Measurements from ENCODE around the gene ANTXRL. TPM values are rescaled to one million over a fixed set of nuclear protein-coding genes. Genes with fewer than 3 reads are reported as not detected.
"Not testable (repeated sequence)": the region's sequence is repeated elsewhere in the genome, so short reads cannot be mapped to it uniquely, and the experiment has no call there.

Gene ANTXRL
- total RNA-seq, 4 donors from 2014 or later: not detected

GRCh38 chr10:46248651-46249146 is 38.1 kb upstream of the ANTXRL start:
- no peaks in the 10 kb centered on the region for H3K9me3 ChIP-seq
- no peak for TF ChIP-seq POLR2A (IDR thresholded peaks at IDR 0.05)
- TF ChIP-seq EP300 (IDR thresholded peaks at IDR 0.05): no peak
- TF ChIP-seq CTCF (IDR thresholded peaks at IDR 0.05): no peak
- WGBS, 2 donors: 59 to 63% methylated on average over 9 of the region's 10 CpGs
- no peak overlapping the region for H3K27ac ChIP-seq
- H3K27me3 ChIP-seq: no peaks in the 10 kb centered on the region
- no peaks in the 10 kb centered on the region for H3K4me1 ChIP-seq
- no peaks in the 10 kb centered on the region for H3K36me3 ChIP-seq
- H3K4me3 ChIP-seq: no peak overlapping the region
- no peak for DNase-seq (ENCODE audit: low spot score in 2 of 2)

DNA sequence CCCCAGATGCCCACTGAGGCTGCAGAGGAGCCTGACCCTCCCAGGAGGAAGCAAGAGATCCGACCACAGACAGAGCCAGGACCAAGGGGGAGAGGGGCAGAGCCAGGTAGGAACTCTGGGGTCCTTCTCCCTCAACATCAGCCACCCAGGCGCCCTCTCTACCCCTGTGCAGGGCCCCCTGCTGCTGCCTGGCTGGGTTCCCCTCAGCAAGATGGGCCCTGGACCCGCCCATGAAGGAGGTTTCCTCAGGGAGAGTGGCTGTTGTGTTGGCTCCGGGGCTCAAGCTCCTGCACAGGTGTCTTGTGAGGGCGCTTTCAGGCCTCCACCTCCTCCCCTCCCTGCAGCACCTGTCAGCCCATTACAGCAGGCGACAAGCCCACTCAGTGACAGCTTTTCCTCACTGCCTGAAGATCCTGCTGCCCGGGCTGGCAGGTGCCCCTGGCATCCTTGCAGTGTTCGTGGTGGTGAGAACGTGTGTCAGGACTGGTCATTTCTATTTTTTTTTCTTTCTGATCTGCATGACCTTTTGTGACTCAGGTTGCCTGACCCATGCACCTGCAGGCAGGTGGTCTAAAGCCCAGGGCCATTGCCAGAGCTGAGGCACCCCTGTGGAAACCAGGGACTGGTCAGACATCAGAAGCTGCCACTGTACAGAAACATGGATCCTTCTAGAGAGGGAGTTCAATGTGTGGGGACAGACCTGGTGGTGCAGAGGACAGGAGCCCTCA is 37.0 kb upstream of the ANTXRL start:
- WGBS, 2 donors: 85 to 91% methylated on average over 4 to 9 of the region's 9 CpGs

GRCh38 chr10:46250481-46250880 is 36.3 kb upstream of the ANTXRL start:
- Histone ChIP-seq H3K27me3 (no peaks in the 10 kb centered on the region), H3K4me3 (no peak overlapping the region), H3K4me1 (peaks cover 0 to 5% (median under 1%) of the 10 kb centered on the region in 4 donors), H3K36me3 (no peaks in the 10 kb centered on the region), H3K27ac (no peak overlapping the region), H3K9me3 (no peaks in the 10 kb centered on the region)
- no peak for TF ChIP-seq EP300 (IDR thresholded peaks at IDR 0.05)
- no peak for TF ChIP-seq POLR2A (IDR thresholded peaks at IDR 0.05)
- TF ChIP-seq CTCF (IDR thresholded peaks at IDR 0.05): no peak
- 76 to 91% methylated on average over 5 of the region's 5 CpGs for WGBS, 2 donors
- no peak for DNase-seq (ENCODE audit: low spot score in 2 of 2)

More for the DNA sequence above, 37.0 kb upstream of the ANTXRL start:
- H3K36me3 ChIP-seq; H3K9me3 ChIP-seq; H3K27me3 ChIP-seq; H3K4me3 ChIP-seq; DNase-seq (ENCODE audit: low spot score in 2 of 2); H3K27ac ChIP-seq; H3K4me1 ChIP-seq: not testable (repeated sequence)

- H3K27me3 ChIP-seq: no peaks in the 10 kb centered on the region
- WGBS, 2 donors: 83% methylated on average over 6 to 9 of the region's 9 CpGs
- no peak overlapping the region for H3K4me3 ChIP-seq
- no peak overlapping the region for H3K27ac ChIP-seq
- no peak for TF ChIP-seq CTCF (IDR thresholded peaks at IDR 0.05)
- no peak for TF ChIP-seq EP300 (IDR thresholded peaks at IDR 0.05)
- no peak for TF ChIP-seq POLR2A (IDR thresholded peaks at IDR 0.05)
- DNase-seq (ENCODE audit: low spot score in 2 of 2): no peak
- H3K4me1 ChIP-seq: peaks cover 0 to 12% (median 3%) of the 10 kb centered on the region in 4 donors
- no peaks in the 10 kb centered on the region for H3K36me3 ChIP-seq
- H3K9me3 ChIP-seq: no peaks in the 10 kb centered on the region
Observed at GRCh38 chr10:46250898-46251856, 35.6 kb upstream of the ANTXRL start.

DNA sequence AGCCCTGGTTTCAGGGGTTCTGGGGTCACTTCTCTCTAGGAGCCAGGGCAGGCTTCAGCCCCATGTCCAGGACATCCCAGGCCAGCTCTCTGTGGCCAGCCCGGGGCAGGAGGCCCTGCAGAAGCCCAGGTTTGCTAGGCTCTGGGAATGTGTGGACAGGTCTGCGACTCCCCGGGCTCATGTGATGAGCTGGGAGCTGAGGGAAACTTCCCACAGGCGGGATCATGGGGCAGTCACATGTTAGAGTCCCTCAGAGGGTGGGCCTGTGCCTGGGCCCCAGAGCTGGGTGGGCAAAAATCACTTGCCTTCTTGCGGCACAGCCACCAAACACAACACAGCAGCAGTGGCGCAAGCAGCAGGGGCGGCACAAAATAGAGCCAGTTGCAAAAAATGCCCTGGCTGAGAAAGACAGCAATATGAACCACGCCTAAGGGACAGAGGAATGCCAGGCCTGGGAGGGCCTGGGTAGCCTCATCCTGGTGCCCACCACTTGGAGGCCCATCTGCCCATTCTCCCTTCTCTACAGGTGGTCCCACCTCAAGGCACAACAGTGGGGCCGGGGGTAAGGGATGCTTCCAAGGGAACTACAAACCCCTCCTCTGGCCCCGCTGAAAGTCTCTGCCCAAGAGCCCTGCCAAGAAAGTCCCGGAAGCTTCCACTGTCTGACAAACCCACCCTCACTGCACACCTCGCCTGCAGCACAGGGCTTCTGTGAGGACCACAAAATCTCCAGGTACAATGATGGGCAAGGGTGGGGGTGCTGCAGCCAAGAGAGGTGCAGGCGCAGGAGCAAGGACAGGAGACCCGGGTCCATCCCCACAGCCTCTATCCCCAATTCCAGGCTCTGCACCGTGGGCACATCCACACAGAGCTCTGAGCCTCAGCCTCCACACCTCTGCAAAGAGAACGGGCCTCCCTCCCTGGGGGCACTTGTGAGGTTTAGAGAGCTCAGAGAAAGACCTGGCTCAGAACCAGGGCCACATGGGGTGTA is 34.6 kb upstream of the ANTXRL start:
- 89 to 91% methylated on average over 16 of the region's 16 CpGs for WGBS, 2 donors
- Histone ChIP-seq H3K36me3 (no peaks in the 10 kb centered on the region), H3K4me3 (no peak overlapping the region), H3K27me3 (no peaks in the 10 kb centered on the region), H3K4me1 (peaks cover 0 to 16% (median 3%) of the 10 kb centered on the region in 4 donors), H3K9me3 (no peaks in the 10 kb centered on the region), H3K27ac (no peak overlapping the region)
- DNase-seq (ENCODE audit: low spot score in 2 of 2): no peak
- no peak for TF ChIP-seq CTCF (IDR thresholded peaks at IDR 0.05)
- TF ChIP-seq EP300 (IDR thresholded peaks at IDR 0.05): no peak
- TF ChIP-seq POLR2A (IDR thresholded peaks at IDR 0.05): no peak

All from tibial nerve (tissue), 4 donors.